ENCODE results near the gene TFCP2L1. TPM values are rescaled to one million over a fixed set of nuclear protein-coding genes. Genes with fewer than 3 reads are reported as not detected.

The TFCP2L1 gene
- total and polyA plus RNA-seq, 2 of the 4 experiments (the other 2 are of a cell fraction) = not detected

DNA sequence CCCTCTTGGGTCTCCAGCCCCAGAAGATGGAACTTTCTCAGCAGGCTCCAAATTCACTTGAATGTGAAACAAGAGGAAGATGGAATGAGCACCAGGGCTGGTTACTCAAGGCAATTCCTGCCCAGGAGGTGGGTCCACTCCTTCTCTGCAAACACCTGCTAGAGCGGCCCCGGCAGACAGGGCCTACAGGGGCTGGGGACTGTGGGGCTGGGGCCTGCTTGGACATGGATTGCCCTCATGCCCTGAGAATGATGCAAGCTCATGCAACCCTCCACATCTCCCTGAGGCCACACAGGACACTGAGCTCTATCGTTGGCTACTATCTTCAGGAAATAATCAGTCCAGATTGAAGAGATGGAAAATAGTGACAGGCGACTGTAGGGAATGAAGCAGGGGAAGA is 39.1 kb downstream of the TFCP2L1 start:
- in situ Hi-C loops (cut with MboI; ENCODE audit: low sequenced_read_pairs) = no loop called here
- ATAC-seq (ENCODE audit: low read depth) = no peak

More for the DNA sequence above, 39.1 kb downstream of the TFCP2L1 start:
- Histone ChIP-seq H3K14ac (replicated peaks; ENCODE audit: low read depth, low read length) (no peak overlapping the region), H3K27me3 (ENCODE audit: control insufficient read depth, insufficient read depth, low read length) (peaks cover 47% of the 10 kb centered on the region), H3K4me1 (ENCODE audit: control insufficient read depth, insufficient read depth, low read length) (no peaks in the 10 kb centered on the region), H2AK9ac (replicated peaks; ENCODE audit: low read depth, low read length, poor library complexity) (no peak overlapping the region), H3K79me1 (ENCODE audit: low read depth in 1 of 2, low read length in 2 of 2) (no peaks in the 10 kb centered on the region), H3K23ac (ENCODE audit: low read depth, low read length) (no peak overlapping the region), H3K27ac (ENCODE audit: insufficient read depth, low read length) (no peak overlapping the region), H2BK15ac (ENCODE audit: low read depth, low read length) (no peak overlapping the region), H2BK120ac (ENCODE audit: low read depth, low read length) (no peak overlapping the region), H4K5ac (ENCODE audit: low read depth, low read length) (no peak overlapping the region), H3K9ac (ENCODE audit: low read depth, low read length) (no peak overlapping the region), H3K9me1 (ENCODE audit: insufficient read depth, low read length) (no peaks in the 10 kb centered on the region), H4K91ac (ENCODE audit: insufficient read depth, low read depth, low read length) (no peak overlapping the region), H4K20me1 (ENCODE audit: insufficient read depth, low read length) (no peaks in the 10 kb centered on the region), H3K18ac (ENCODE audit: low read depth, low read length) (no peak overlapping the region), H3K4me2 (ENCODE audit: low read depth, low read length) (no peak overlapping the region), H3K4ac (ENCODE audit: low read depth, low read length) (no peak overlapping the region), H2BK5ac (ENCODE audit: low read depth, low read length, poor library complexity, severe bottlenecking) (no peak overlapping the region), H2AFZ (replicated peaks; ENCODE audit: low read length, poor library complexity) (no peak overlapping the region), H3K36me3 (ENCODE audit: control insufficient read depth, insufficient read depth, low read length) (no peaks in the 10 kb centered on the region), H3K56ac (ENCODE audit: extremely low read depth, insufficient read depth, low read length) (no peak overlapping the region), H3K4me3 (ENCODE audit: insufficient read depth, low read depth, low read length) (no peak overlapping the region), H4K8ac (ENCODE audit: low read depth in 2 of 2, low read length in 2 of 2) (no peak overlapping the region), H2AK5ac (ENCODE audit: low read depth, low read length) (no peak overlapping the region), H3K9me3 (ENCODE audit: control insufficient read depth, insufficient read depth, low read length) (no peaks in the 10 kb centered on the region), H2BK20ac (ENCODE audit: low read depth, low read length) (no peak overlapping the region)
- ChIA-PET CTCF (no interaction called here), POLR2A (ENCODE audit: unreplicated experiment) (no interaction called here)
- TF ChIP-seq MAFK (IDR thresholded peaks at IDR 0.05; ENCODE audit: low read depth, low read length) (no peak), RFX5 (IDR thresholded peaks at IDR 0.05; ENCODE audit: low read depth, low read length) (no peak), NFE2L2 (IDR thresholded peaks at IDR 0.05; ENCODE audit: low read depth, low read length) (no peak), SMC3 (IDR thresholded peaks at IDR 0.05; ENCODE audit: low read depth, low read length) (no peak)
- no peak for DNase-seq
- intact Hi-C loops (cut with micrococcal nuclease) (no loop called here), dilution Hi-C loops (cut with HindIII; ENCODE audit: low sequenced_read_pairs, unreplicated experiment) (no loop called here)
- no CpG with 5 or more reads among the region's 4 CpGs for WGBS, 2 experiments (ENCODE audit: extremely low coverage in 2 of 2, insufficient read length in 1 of 2)
- no TSS peak for BruUV-seq (replicated peaks)
